K562 (cell line): ENCODE measurements around the gene HDAC7. TPM values are rescaled to one million over a fixed set of nuclear protein-coding genes. Genes with fewer than 3 reads are reported as not detected.

Experiments used
- E2F3 ChIP-seq: fragments of 250-450 bp; sonication (Bioruptor Pico); IDR thresholded peaks from 2 replicates; pipeline ENCODE4 v1.4.0; 2020; ENCODE audit warnings: mild to moderate bottlenecking
- ETV6 ChIP-seq, 3 experiments: fragments of 150-350 bp in 1 of 3; sonication (generic) in 1 of 3; formaldehyde crosslinking in 1 of 3; IDR thresholded peaks; 2 replicates each; pipeline versions ENCODE4 v1.6.1 to v1.8.0; 2014 to 2022; ENCODE audit warnings: borderline replicate concordance in 2 of 3, low read depth in 2 of 3, antibody characterized with exemption in 1 of 3, low read length in 1 of 3, mild to moderate bottlenecking in 1 of 3, missing genetic modification reagents in 1 of 3
- MAFF ChIP-seq: IDR thresholded peaks from 2 replicates; pipeline ENCODE4 v1.6.1; 2012; ENCODE audit warnings: low read length, improper control_type of control experiment
- MXD1 ChIP-seq: fragments of 250-450 bp; sonication (Bioruptor Pico); IDR thresholded peaks from 2 replicates; pipeline ENCODE4 v1.8.0; 2021; ENCODE audit warnings: borderline replicate concordance, mild to moderate bottlenecking, moderate library complexity; ENCODE audit not compliant: poor library complexity, severe bottlenecking
- TAF7 ChIP-seq: fragments of 450-650 bp; IDR thresholded peaks from 2 replicates; pipeline ENCODE4 v1.6.1; 2016; ENCODE audit warnings: missing genetic modification characterization, missing compliant biosample characterization
- TEAD1 ChIP-seq, 2 experiments: fragments of 450-650 bp in 1 of 2; sonication (generic) in 1 of 2; formaldehyde crosslinking; IDR thresholded peaks; 2 replicates each; pipeline versions ENCODE4 v1.4.0 to v1.8.0; 2020 to 2022; ENCODE audit warnings: mild to moderate bottlenecking in 2 of 2, missing genetic modification reagents in 1 of 2
- ZNF318 ChIP-seq, 2 experiments: fragments of 450-650 bp; IDR thresholded peaks; 2 replicates each; pipeline ENCODE4 v1.6.1; 2016; ENCODE audit warnings: mild to moderate bottlenecking in 2 of 2, borderline replicate concordance in 1 of 2, low read depth in 1 of 2, moderate library complexity in 1 of 2
- ZNF785 ChIP-seq: fragments of 250-450 bp; sonication (Bioruptor Pico); IDR thresholded peaks from 2 replicates; pipeline ENCODE4 v1.4.0; 2020; ENCODE audit warnings: mild to moderate bottlenecking
- polyA plus RNA-seq, 8 experiments: library from polyadenylated mRNA; depleted of rRNA in 4 of 8; stranded (reverse) in 5 of 8; unstranded in 3 of 8; fragments of >200 nt; fragmentation: Nextera tagmentation in 2 of 8; fragmentation: Illumina TruSeq in 1 of 8; extraction: Ambion mirVana in 2 of 8; extraction: Trizol in 1 of 8; gene quantifications; 2 replicates each; pipeline versions ENCODE4 v1.2.1 to v1.2.3, GENCODE V29; 2011 to 2014; ENCODE audit warnings: inconsistent platforms in 1 of 8, missing spikeins in 1 of 8
- total RNA-seq, 7 experiments: library from RNA; depleted of rRNA in 6 of 7; stranded (reverse); fragments of >200 nt in 6 of 7; fragmentation: Illumina TruSeq in 2 of 7; extraction: Trizol in 2 of 7; gene quantifications; 2 replicates each; pipeline versions ENCODE4 v1.2.1 to v1.2.3, GENCODE V29; 2011 to 2021; ENCODE audit warnings: low replicate concordance in 1 of 7
- TF ChIP-seq, protein P1 (sequence below): sonication (generic); formaldehyde crosslinking; IDR thresholded peaks from 2 replicates; pipeline ENCODE4 v1.8.1; 2023; ENCODE audit warnings: missing genetic modification reagents, mild to moderate bottlenecking, borderline replicate concordance

The HDAC7 gene
- total and polyA plus RNA-seq, 9 of the 15 experiments (the other 6 are each of a cell fraction or from before 2014, with no cell fraction given) = 2.5 to 129 (median 31.1) TPM

DNA sequence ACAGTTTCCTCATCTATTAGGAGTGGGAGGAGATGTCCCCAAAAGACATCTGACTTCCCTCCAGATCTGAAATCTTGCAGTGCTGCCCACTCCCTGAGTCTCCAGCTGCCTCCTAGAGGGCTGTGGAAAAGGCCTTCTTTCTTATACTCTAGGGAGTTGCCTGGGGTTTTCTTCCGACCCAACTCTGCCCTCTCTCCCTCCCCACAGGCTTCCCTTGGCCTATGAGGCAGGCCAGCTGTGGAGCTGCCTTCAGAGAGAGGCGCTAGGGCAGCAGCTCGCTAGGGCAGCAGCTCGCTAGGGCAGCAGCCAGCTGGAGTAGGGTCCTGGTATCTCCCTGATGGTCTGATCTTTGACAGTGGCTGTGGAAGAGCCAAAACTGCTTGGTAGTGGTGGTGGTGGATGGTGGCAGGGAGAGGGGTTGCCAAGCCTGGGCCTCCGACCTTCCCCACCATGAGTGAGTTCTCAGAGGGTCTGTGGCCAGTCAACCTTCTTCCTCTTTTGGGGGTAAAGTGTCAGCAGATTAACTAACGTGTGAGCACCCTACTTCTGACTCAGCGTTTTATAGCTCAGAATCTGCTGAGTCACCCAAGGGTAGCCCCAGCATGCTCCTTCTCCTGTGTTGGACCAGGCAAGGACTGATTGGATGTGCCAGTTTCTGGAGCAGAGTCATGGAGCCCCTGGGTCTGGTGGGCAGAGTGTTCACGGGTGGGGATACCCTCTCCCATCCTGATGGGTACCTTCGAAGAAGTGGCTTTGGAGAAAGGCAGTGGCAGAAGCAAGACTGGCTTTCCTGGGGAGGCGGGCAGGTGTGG lies 44.4 kb downstream of the HDAC7 start (continued):
- TF ChIP-seq MAFF (peak; percentile 100), TEAD1 (CRISPR knock-in tag; IDR thresholded peaks at IDR 0.05) (peak; percentile 8 to 45; a peak in 2 of 4 replicates), ZNF318 (IDR thresholded peaks at IDR 0.05; ENCODE audit: borderline replicate concordance in 1 of 2, low read depth in 1 of 2) (peak in 1 of 2 experiments; percentile 70; a peak in 1 of 4 replicates), ETV6 (IDR thresholded peaks at IDR 0.05; ENCODE audit: borderline replicate concordance in 1 of 2, low read depth in 2 of 2, low read length in 1 of 2) (peak in 1 of 2 experiments; percentile 31; a peak in 1 of 4 replicates), ETV6 (CRISPR knock-in tag; IDR thresholded peaks at IDR 0.05; ENCODE audit: borderline replicate concordance) (no peak), MXD1 (peak; percentile 15), ZNF785 (CRISPR knock-in tag) (no peak), E2F3 (CRISPR knock-in tag) (peak; percentile 11; the same call in 1 of the 2 replicates), TAF7 (tag) (no peak)
- TF ChIP-seq, protein P1, sequence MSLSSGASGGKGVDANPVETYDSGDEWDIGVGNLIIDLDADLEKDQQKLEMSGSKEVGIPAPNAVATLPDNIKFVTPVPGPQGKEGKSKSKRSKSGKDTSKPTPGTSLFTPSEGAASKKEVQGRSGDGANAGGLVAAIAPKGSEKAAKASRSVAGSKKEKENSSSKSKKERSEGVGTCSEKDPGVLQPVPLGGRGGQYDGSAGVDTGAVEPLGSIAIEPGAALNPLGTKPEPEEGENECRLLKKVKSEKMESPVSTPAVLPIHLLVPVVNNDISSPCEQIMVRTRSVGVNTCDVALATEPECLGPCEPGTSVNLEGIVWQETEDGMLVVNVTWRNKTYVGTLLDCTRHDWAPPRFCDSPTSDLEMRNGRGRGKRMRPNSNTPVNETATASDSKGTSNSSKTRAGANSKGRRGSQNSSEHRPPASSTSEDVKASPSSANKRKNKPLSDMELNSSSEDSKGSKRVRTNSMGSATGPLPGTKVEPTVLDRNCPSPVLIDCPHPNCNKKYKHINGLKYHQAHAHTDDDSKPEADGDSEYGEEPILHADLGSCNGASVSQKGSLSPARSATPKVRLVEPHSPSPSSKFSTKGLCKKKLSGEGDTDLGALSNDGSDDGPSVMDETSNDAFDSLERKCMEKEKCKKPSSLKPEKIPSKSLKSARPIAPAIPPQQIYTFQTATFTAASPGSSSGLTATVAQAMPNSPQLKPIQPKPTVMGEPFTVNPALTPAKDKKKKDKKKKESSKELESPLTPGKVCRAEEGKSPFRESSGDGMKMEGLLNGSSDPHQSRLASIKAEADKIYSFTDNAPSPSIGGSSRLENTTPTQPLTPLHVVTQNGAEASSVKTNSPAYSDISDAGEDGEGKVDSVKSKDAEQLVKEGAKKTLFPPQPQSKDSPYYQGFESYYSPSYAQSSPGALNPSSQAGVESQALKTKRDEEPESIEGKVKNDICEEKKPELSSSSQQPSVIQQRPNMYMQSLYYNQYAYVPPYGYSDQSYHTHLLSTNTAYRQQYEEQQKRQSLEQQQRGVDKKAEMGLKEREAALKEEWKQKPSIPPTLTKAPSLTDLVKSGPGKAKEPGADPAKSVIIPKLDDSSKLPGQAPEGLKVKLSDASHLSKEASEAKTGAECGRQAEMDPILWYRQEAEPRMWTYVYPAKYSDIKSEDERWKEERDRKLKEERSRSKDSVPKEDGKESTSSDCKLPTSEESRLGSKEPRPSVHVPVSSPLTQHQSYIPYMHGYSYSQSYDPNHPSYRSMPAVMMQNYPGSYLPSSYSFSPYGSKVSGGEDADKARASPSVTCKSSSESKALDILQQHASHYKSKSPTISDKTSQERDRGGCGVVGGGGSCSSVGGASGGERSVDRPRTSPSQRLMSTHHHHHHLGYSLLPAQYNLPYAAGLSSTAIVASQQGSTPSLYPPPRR (CRISPR knock-in tag) = no peak
